B cell (primary cell): ENCODE results near the gene C17orf67. TPM values are rescaled to one million over a fixed set of nuclear protein-coding genes. Genes with fewer than 3 reads are reported as not detected.

Source experiments
- ATAC-seq: fragments of 200-7000 bp; cut with Tn5 transposase; one replicate; pipeline ENCODE4 v1.10.0; 2021; ENCODE audit warnings: low read depth, mild to moderate bottlenecking, moderate number of reproducible peaks, moderate library complexity
- CTCF ChIA-PET: fragments of 350-600 bp; sonication (Branson Sonifier 250); formaldehyde crosslinking; loops from one replicate; lab custom pipeline; 2021; ENCODE audit warnings: antibody characterized with exemption, inconsistent platforms; lab: Charles Lee
- POLR2A ChIA-PET: fragments of 350-600 bp; sonication (Branson Sonifier 250); formaldehyde crosslinking; loops from one replicate; lab custom pipeline; 2021; ENCODE audit warnings: antibody characterized with exemption; lab: Charles Lee
- DNase-seq: peaks from one replicate; pipeline ENCODE4 v3.0.0; 2013
- H2AFZ ChIP-seq: 2 replicates; pipeline ENCODE4 v1.6.1; 2012; ENCODE audit warnings: mild to moderate bottlenecking, low read depth, low read length; ENCODE audit not compliant: insufficient read depth, poor library complexity, severe bottlenecking
- H3K27ac ChIP-seq, 2 donors: 1 replicate in 1 of 2; 2 replicates in 1 of 2; pipeline ENCODE4 v1.5.1; 2012 to 2013; ENCODE audit warnings: low read length in 2 of 2, mild to moderate bottlenecking in 2 of 2, moderate library complexity in 1 of 2
- H3K27me3 ChIP-seq, 4 experiments: fragments of 200-600 bp in 1 of 4; sonication (generic) in 1 of 4; replicated peaks in 1 of 4; 1 replicate in 2 of 4; 2 replicates in 2 of 4; pipeline versions ENCODE4 v1.6.1 to v1.7.0; 2013 to 2016; ENCODE audit warnings: low read length in 3 of 4, mild to moderate bottlenecking in 2 of 4, mixed read lengths in 1 of 4, moderate library complexity in 1 of 4; ENCODE audit not compliant: insufficient read depth in 4 of 4, control insufficient read depth in 3 of 4; ENCODE audit errors: control extremely low read depth in 1 of 4
- H3K36me3 ChIP-seq, 2 experiments: replicated peaks in 1 of 2; 1 replicate in 1 of 2; 2 replicates in 1 of 2; pipeline versions ENCODE4 v1.6.1 to v1.7.1; 2013; ENCODE audit warnings: low read length in 1 of 2; ENCODE audit not compliant: insufficient read depth in 2 of 2, control insufficient read depth in 1 of 2; ENCODE audit errors: control extremely low read depth in 1 of 2, extremely low read depth in 1 of 2
- H3K4me1 ChIP-seq, 2 donors: fragments of 200-600 bp in 1 of 2; sonication (generic) in 1 of 2; 1 replicate in 1 of 2; 2 replicates in 1 of 2; pipeline versions ENCODE4 v1.5.1 to v1.6.1; 2013 to 2017; ENCODE audit warnings: low read length in 2 of 2; ENCODE audit not compliant: control insufficient read depth in 2 of 2, insufficient read depth in 2 of 2
- H3K4me2 ChIP-seq: replicated peaks from 2 replicates; pipeline ENCODE3; 2012; ENCODE audit warnings: mild to moderate bottlenecking, low read depth, low read length; ENCODE audit not compliant: poor library complexity, severe bottlenecking
- H3K4me3 ChIP-seq, 5 experiments: fragments of 200-600 bp in 1 of 5; sonication (generic) in 1 of 5; 1 replicate in 3 of 5; 2 replicates in 2 of 5; pipeline versions ENCODE4 v1.5.1 to v1.7.0; 2011 to 2016; ENCODE audit warnings: low read length in 4 of 5, mild to moderate bottlenecking in 4 of 5, low read depth in 2 of 5, control low read depth in 1 of 5, moderate library complexity in 1 of 5; ENCODE audit not compliant: insufficient read depth in 1 of 5; ENCODE audit errors: control extremely low read depth in 1 of 5, extremely low read depth in 1 of 5
- H3K79me2 ChIP-seq: fragments of 200-600 bp; sonication (generic); one replicate; pipeline ENCODE4 v1.6.0; 2016; ENCODE audit warnings: low read length; ENCODE audit not compliant: control insufficient read depth, insufficient read depth
- H3K9ac ChIP-seq: fragments of 200-600 bp; sonication (generic); 2 replicates; pipeline ENCODE4 v1.6.1; 2017; ENCODE audit warnings: mild to moderate bottlenecking, low read length, moderate library complexity
- H3K9me3 ChIP-seq, 3 donors: one replicate each; pipeline versions ENCODE4 v1.6.1 to v1.7.1; 2013; ENCODE audit warnings: low read length in 2 of 3; ENCODE audit not compliant: control insufficient read depth in 2 of 3, insufficient read depth in 1 of 3; ENCODE audit errors: control extremely low read depth in 1 of 3
- H4K20me1 ChIP-seq: 2 replicates; pipeline ENCODE4 v1.6.0; 2012; ENCODE audit warnings: mild to moderate bottlenecking, low read length; ENCODE audit not compliant: insufficient read depth, control insufficient read depth, poor library complexity, severe bottlenecking
- H3K27ac Mint-ChIP-seq: one replicate; pipeline ENCODE4 v1.8.0; 2021; ENCODE audit warnings: mixed read lengths
- H3K27me3 Mint-ChIP-seq: one replicate; pipeline ENCODE4 v1.8.0; 2021; ENCODE audit warnings: mixed read lengths
- H3K4me1 Mint-ChIP-seq: one replicate; pipeline ENCODE4 v1.8.0; 2021; ENCODE audit warnings: mixed read lengths
- H3K4me3 Mint-ChIP-seq: one replicate; pipeline ENCODE4 v1.8.0; 2021; ENCODE audit warnings: mixed read lengths
- H3K9me3 Mint-ChIP-seq: one replicate; pipeline ENCODE4 v1.8.0; 2022; ENCODE audit warnings: mixed read lengths; ENCODE audit not compliant: insufficient read depth
- EZH2 ChIP-seq: IDR thresholded peaks from 2 replicates; pipeline ENCODE4 v1.6.1; 2012; ENCODE audit warnings: borderline replicate concordance, low read depth, mild to moderate bottlenecking, moderate library complexity, low read length; ENCODE audit not compliant: insufficient read depth, poor library complexity, severe bottlenecking
- WGBS: methylation state at CpG from one replicate; pipeline ENCODE4 v1.1.5; 2013; ENCODE audit warnings: missing lambda C conversion rate; ENCODE audit not compliant: insufficient coverage; 5-methylcytosine and 5-hydroxymethylcytosine counted together
- intact Hi-C: fragments of 100-400 bp; cut with micrococcal nuclease; formaldehyde crosslinking; loops from one replicate; pipeline ENCODE4 v1.10.0; 2022
- polyA plus RNA-seq: library from polyadenylated mRNA; depleted of rRNA; stranded (reverse); fragments of >200 nt; gene quantifications from 2 replicates; pipeline ENCODE4 v1.2.3, GENCODE V29; 2012
- total RNA-seq, 2 donors: library from RNA; stranded (reverse); fragments of 120-200 nt in 1 of 2; gene quantifications; 1 replicate in 1 of 2; 2 replicates in 1 of 2; pipeline versions ENCODE4 v1.2.3 to v1.2.4, GENCODE V29; 2013 to 2022
- TF ChIP-seq, protein P1 (sequence below): fragments of 200-600 bp; IDR thresholded peaks from one replicate; pipeline ENCODE4 v1.8.0; 2022; ENCODE audit warnings: antibody characterized with exemption, mild to moderate bottlenecking

C17orf67 gene
- total and polyA plus RNA-seq, 2 donors (not counting 1 experiment from before 2014, with no cell fraction given) = 5.0 to 10.0 TPM

DNA sequence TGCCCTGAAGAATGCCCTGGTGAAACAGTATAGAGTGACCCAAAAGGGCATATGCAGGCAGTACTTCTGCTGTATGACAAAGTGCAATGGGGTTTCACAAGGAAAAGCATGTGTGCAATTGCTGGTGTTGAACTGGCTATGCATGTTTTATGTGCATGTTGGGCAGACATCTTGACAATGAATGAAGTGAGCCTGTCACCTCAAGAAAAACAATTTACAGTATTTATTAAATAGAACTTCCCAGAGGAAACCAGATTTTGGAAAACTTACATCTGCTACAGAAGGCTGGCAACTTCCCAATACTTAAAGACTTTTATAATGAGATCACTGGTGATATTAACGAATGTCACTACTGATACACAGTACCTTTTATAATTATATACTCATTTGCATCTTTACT is 30.6 kb downstream of the C17orf67 start:
- Mint-ChIP-seq H3K4me1 (no peaks in the 10 kb centered on the region), H3K4me3 (no peak overlapping the region), H3K9me3 (no peaks in the 10 kb centered on the region), H3K27ac (no peak overlapping the region), H3K27me3 (no peaks in the 10 kb centered on the region)
- Histone ChIP-seq H3K27me3 (no peaks in the 10 kb centered on the region), H3K4me2 (no peak overlapping the region), H4K20me1 (no peaks in the 10 kb centered on the region), H3K4me1 (no peaks in the 10 kb centered on the region), H3K9ac (no peak overlapping the region), H2AFZ (no peak overlapping the region), H3K9me3 (no peaks in the 10 kb centered on the region), H3K27ac (no peak overlapping the region), H3K79me2 (no peaks in the 10 kb centered on the region), H3K4me3 (no peak overlapping the region), H3K36me3 (no peaks in the 10 kb centered on the region)
- intact Hi-C loops = no loop called here
- ChIA-PET CTCF (no interaction called here), POLR2A (no interaction called here)
- WGBS = 100% methylated on average over 1 of the region's 1 CpG
- ATAC-seq (no peak), DNase-seq (no peak)
- no peak for TF ChIP-seq EZH2
- TF ChIP-seq, protein P1, sequence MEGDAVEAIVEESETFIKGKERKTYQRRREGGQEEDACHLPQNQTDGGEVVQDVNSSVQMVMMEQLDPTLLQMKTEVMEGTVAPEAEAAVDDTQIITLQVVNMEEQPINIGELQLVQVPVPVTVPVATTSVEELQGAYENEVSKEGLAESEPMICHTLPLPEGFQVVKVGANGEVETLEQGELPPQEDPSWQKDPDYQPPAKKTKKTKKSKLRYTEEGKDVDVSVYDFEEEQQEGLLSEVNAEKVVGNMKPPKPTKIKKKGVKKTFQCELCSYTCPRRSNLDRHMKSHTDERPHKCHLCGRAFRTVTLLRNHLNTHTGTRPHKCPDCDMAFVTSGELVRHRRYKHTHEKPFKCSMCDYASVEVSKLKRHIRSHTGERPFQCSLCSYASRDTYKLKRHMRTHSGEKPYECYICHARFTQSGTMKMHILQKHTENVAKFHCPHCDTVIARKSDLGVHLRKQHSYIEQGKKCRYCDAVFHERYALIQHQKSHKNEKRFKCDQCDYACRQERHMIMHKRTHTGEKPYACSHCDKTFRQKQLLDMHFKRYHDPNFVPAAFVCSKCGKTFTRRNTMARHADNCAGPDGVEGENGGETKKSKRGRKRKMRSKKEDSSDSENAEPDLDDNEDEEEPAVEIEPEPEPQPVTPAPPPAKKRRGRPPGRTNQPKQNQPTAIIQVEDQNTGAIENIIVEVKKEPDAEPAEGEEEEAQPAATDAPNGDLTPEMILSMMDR = no peak

DNA sequence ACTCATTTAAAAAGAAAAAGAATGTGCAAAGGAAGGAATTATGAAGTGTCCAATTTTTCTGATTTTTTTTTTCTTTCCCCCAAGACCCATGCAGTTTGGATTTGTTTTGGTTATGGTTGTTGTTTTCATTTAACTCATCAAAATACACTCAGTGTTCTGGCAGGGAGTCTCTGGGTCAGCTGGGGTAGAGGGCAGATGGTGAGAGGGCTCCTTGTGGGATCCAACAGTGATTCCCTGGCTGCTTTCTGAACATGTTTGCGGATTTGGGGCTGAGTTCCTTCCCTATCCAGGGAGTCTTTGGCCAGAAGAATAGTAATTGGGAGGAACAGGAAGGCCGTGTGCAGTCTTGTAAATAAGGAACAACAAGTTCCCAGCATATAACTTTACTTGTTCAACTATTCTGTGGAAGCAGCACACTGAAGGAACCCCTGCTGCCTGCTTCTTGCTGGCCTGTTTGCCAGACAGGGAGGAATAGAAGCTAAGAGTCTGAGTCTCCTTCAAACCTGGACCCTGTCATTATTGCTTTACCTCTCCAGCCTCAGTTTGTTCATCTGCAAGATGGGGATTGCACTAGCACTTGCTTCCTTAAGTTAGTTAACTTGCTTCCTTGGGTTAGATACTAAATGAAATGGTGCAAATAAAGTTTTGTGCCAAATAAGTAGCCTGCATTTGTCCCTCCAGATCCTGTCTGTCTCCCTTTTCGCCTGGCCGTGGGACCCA is 32.1 kb downstream of the C17orf67 start:
- TF ChIP-seq EZH2 = no peak
- TF ChIP-seq, protein P1 = no peak
- H3K4me3 Mint-ChIP-seq = no peak overlapping the region
- no peaks in the 10 kb centered on the region for H3K27me3 Mint-ChIP-seq
- no peak overlapping the region for H3K27ac Mint-ChIP-seq
- Histone ChIP-seq H4K20me1 (no peaks in the 10 kb centered on the region), H2AFZ (no peak overlapping the region), H3K27me3 (no peaks in the 10 kb centered on the region), H3K9me3 (no peaks in the 10 kb centered on the region), H3K79me2 (no peaks in the 10 kb centered on the region), H3K36me3 (no peaks in the 10 kb centered on the region), H3K27ac (no peak overlapping the region), H3K9ac (no peak overlapping the region), H3K4me1 (no peaks in the 10 kb centered on the region), H3K4me3 (no peak overlapping the region), H3K4me2 (no peak overlapping the region)
- WGBS = 100% methylated on average over 2 of the region's 4 CpGs
- H3K9me3 Mint-ChIP-seq = no peaks in the 10 kb centered on the region
- no peaks in the 10 kb centered on the region for H3K4me1 Mint-ChIP-seq
- POLR2A ChIA-PET = no interaction called here
- ATAC-seq (no peak), DNase-seq (no peak)
- intact Hi-C loops = no loop called here
- CTCF ChIA-PET = no interaction called here
